Measurements from ENCODE around the gene CAMK2G.
"Not testable (repeated sequence)": the region's sequence is repeated elsewhere in the genome, so short reads cannot be mapped to it uniquely, and the experiment has no call there.

Gene CAMK2G

GRCh38 chr10:73807471-73807870 lies 66.9 kb downstream of the CAMK2G start:
- no peak for DNase-seq

GRCh38 chr10:73806176-73806950 lies 68.0 kb downstream of the CAMK2G start:
- no peak for DNase-seq

GRCh38 chr10:73803680-73804286 lies 70.6 kb downstream of the CAMK2G start:
- no peak for DNase-seq

- no peak for DNase-seq
Observed at GRCh38 chr10:73802276-73802991, 71.9 kb downstream of the CAMK2G start.

GRCh38 chr10:73801253-73801590 lies 73.1 kb downstream of the CAMK2G start:
- DNase-seq = no peak

- DNase-seq = no peak
Observed at GRCh38 chr10:73800560-73801252, 73.6 kb downstream of the CAMK2G start.

GRCh38 chr10:73799899-73800559 lies 74.3 kb downstream of the CAMK2G start:
- DNase-seq = no peak

GRCh38 chr10:73798927-73799560 lies 75.3 kb downstream of the CAMK2G start:
- DNase-seq = no peak

- DNase-seq = no peak
Observed at GRCh38 chr10:73798087-73798486, 76.3 kb downstream of the CAMK2G start.

GRCh38 chr10:73797324-73798025 lies 76.9 kb downstream of the CAMK2G start:
- DNase-seq = no peak

GRCh38 chr10:73796766-73797165 lies 77.6 kb downstream of the CAMK2G start:
- no peak for DNase-seq

- DNase-seq = not testable (repeated sequence)
Observed at GRCh38 chr10:73796035-73796434, 78.3 kb downstream of the CAMK2G start.

- not testable (repeated sequence) for DNase-seq
Observed at GRCh38 chr10:73795491-73795890, 78.9 kb downstream of the CAMK2G start.

GRCh38 chr10:73793456-73793855 lies 80.9 kb downstream of the CAMK2G start:
- no peak for DNase-seq

GRCh38 chr10:73791871-73792400 lies 82.4 kb downstream of the CAMK2G start:
- DNase-seq = no peak

GRCh38 chr10:73790886-73791625 lies 83.3 kb downstream of the CAMK2G start:
- DNase-seq = no peak

GRCh38 chr10:73789659-73790055 lies 84.7 kb downstream of the CAMK2G start:
- DNase-seq = no peak

- no peak for DNase-seq
Observed at GRCh38 chr10:73788864-73789658, 85.3 kb downstream of the CAMK2G start.

GRCh38 chr10:73787031-73787800 lies 87.1 kb downstream of the CAMK2G start:
- not testable (repeated sequence) for DNase-seq

Data from stimulated activated CD4-positive, alpha-beta T cell treated with anti-CD3 and anti-CD28 coated beads, Interleukin-2, amount 100 ng/mL, for 48 hours (primary cell).